Adrenal gland (tissue), 5 donors: Measurements from ENCODE around the gene ZNF253.

Source experiments
- CTCF ChIP-seq, 6 experiments: fragments of 450-650 bp in 4 of 6; fragments of 200-600 bp in 2 of 6; sonication (generic) in 1 of 6; IDR thresholded peaks; 1 replicate in 5 of 6; 2 replicates in 1 of 6; pipeline versions ENCODE4 v1.5.1 to v1.8.0; 2016 to 2021; ENCODE audit warnings: antibody characterized with exemption in 6 of 6, mild to moderate bottlenecking in 2 of 6, moderate library complexity in 1 of 6
- POLR2A ChIP-seq, 2 donors: fragments of 450-650 bp; IDR thresholded peaks; one replicate each; pipeline ENCODE4 v1.6.1; 2017; ENCODE audit warnings: antibody characterized with exemption in 2 of 2, mild to moderate bottlenecking in 2 of 2, moderate library complexity in 1 of 2
- donor health status: DM: no; HTN: no; CAD: no.

- no peak for TF ChIP-seq CTCF (IDR thresholded peaks at IDR 0.05)
- no peak for TF ChIP-seq POLR2A (IDR thresholded peaks at IDR 0.05)
These were observed 12.0 kb downstream of the ZNF253 start for GRCh38 chr19:19877724-19878123.
